ENCODE measurements around the gene CALML5.

GRCh38 chr10:5545778-5546710, 46.7 kb upstream of the CALML5 start:
- no peak for TF ChIP-seq CTCF (conservative IDR thresholded peaks at IDR 0.05; ENCODE audit: low read length)
- no peak for TF ChIP-seq EZH2phosphoT487 (IDR thresholded peaks at IDR 0.05; ENCODE audit: borderline replicate concordance, low read depth, low read length)
